ENCODE measurements around the gene CLIC6. TPM values are rescaled to one million over a fixed set of nuclear protein-coding genes. Genes with fewer than 3 reads are reported as not detected.
A peak's percentile ranks its signal among the peaks of the same experiment; 100 is the strongest.

The CLIC6 gene
- total and polyA plus RNA-seq, 5 donors from 2014 or later: not detected

DNA sequence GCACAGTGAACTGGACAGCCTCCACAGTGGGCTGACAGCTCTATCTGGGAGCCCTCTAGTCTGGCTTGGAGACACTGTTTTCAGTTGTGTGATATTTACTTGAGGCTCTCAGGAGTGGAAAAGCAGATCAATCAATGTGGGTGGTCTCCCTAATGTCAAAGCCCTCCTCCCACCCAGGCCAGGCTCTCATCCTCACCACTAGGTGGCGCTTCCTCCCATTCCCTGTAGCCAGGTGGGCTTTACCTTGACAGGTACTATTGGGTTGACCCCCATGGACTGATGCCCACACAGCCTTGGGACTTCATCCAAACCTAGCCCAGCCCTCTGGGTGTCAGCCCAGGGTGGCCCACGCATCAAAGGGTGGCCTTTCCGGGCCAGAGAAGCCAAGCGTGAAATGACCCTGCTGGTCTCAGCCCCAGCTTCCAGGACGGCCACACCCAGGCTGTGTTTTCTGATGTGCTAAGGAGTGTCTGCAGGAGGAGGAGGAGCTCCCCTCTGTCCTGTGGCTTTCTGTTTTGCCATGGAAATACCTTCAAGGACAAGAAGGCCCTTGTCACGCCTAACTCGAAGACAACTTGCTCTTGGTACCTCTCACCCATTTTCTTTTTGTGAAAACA is 54.0 kb downstream of the CLIC6 start:
- peak in 2 of 3 donors; percentile 11 to 16 for DNase-seq
- H3K36me3 ChIP-seq (ENCODE audit: control insufficient read depth, insufficient read depth, low read length): no peaks in the 10 kb centered on the region
- no peak overlapping the region for H3K4me3 ChIP-seq (ENCODE audit: low read depth, low read length)
- H3K27me3 ChIP-seq (ENCODE audit: control insufficient read depth, insufficient read depth, low read length): peaks cover 7% of the 10 kb centered on the region
- ATAC-seq (ENCODE audit: low read depth in 2 of 2): no peak
- Mint-ChIP-seq H3K4me3 (no peak overlapping the region), H3K9me3 (no peaks in the 10 kb centered on the region), H3K27ac (no peak overlapping the region), H3K27me3 (peaks cover 20% of the 10 kb centered on the region), H3K36me3 (peaks cover 3% of the 10 kb centered on the region), H3K4me1 (peaks cover 0 to 2% (median 0%) of the 10 kb centered on the region in 4 donors)
- no peaks in the 10 kb centered on the region for H3K9me3 ChIP-seq (ENCODE audit: control insufficient read depth in 2 of 2, low read length in 2 of 2)
- H3K27ac ChIP-seq (ENCODE audit: insufficient read depth, low read length, poor library complexity, severe bottlenecking): no peak overlapping the region
- no peaks in the 10 kb centered on the region for H3K4me1 ChIP-seq (ENCODE audit: control insufficient read depth, insufficient read depth, low read length, poor library complexity, severe bottlenecking)

GRCh38 chr21:34724131-34724856 is 55.5 kb downstream of the CLIC6 start:
- Histone ChIP-seq H3K4me1 (ENCODE audit: control insufficient read depth, insufficient read depth, low read length, poor library complexity, severe bottlenecking) (no peaks in the 10 kb centered on the region), H3K36me3 (ENCODE audit: control insufficient read depth, insufficient read depth, low read length) (no peaks in the 10 kb centered on the region), H3K27ac (ENCODE audit: insufficient read depth, low read length, poor library complexity, severe bottlenecking) (no peak overlapping the region), H3K4me3 (ENCODE audit: low read depth, low read length) (no peak overlapping the region), H3K27me3 (ENCODE audit: control insufficient read depth, insufficient read depth, low read length) (peaks cover 7% of the 10 kb centered on the region), H3K9me3 (ENCODE audit: control insufficient read depth in 2 of 2, low read length in 2 of 2) (no peaks in the 10 kb centered on the region)
- DNase-seq: no peak
- peaks cover 0 to 2% (median 0%) of the 10 kb centered on the region in 4 donors for H3K4me1 Mint-ChIP-seq
- H3K27me3 Mint-ChIP-seq: peaks cover 20% of the 10 kb centered on the region
- no peaks in the 10 kb centered on the region for H3K9me3 Mint-ChIP-seq
- H3K27ac Mint-ChIP-seq: no peak overlapping the region
- no peak overlapping the region for H3K4me3 Mint-ChIP-seq
- peaks cover 3% of the 10 kb centered on the region for H3K36me3 Mint-ChIP-seq
- no peak for ATAC-seq (ENCODE audit: low read depth in 2 of 2)

GRCh38 chr21:34724857-34725195 is 56.0 kb downstream of the CLIC6 start:
- Histone ChIP-seq H3K27me3 (ENCODE audit: control insufficient read depth, insufficient read depth, low read length) (peaks cover 7% of the 10 kb centered on the region), H3K9me3 (ENCODE audit: control insufficient read depth in 2 of 2, low read length in 2 of 2) (no peaks in the 10 kb centered on the region), H3K4me1 (ENCODE audit: control insufficient read depth, insufficient read depth, low read length, poor library complexity, severe bottlenecking) (no peaks in the 10 kb centered on the region), H3K4me3 (ENCODE audit: low read depth, low read length) (no peak overlapping the region), H3K27ac (ENCODE audit: insufficient read depth, low read length, poor library complexity, severe bottlenecking) (no peak overlapping the region), H3K36me3 (ENCODE audit: control insufficient read depth, insufficient read depth, low read length) (no peaks in the 10 kb centered on the region)
- H3K4me1 Mint-ChIP-seq: peaks cover 0 to 2% (median 0%) of the 10 kb centered on the region in 4 donors
- no peak overlapping the region for H3K4me3 Mint-ChIP-seq
- peaks cover 20% of the 10 kb centered on the region for H3K27me3 Mint-ChIP-seq
- H3K36me3 Mint-ChIP-seq: peaks cover 3% of the 10 kb centered on the region
- H3K27ac Mint-ChIP-seq: no peak overlapping the region
- ATAC-seq (ENCODE audit: low read depth in 2 of 2) (no peak), DNase-seq (no peak)
- no peaks in the 10 kb centered on the region for H3K9me3 Mint-ChIP-seq

- Histone ChIP-seq H3K4me3 (ENCODE audit: low read depth, low read length) (no peak overlapping the region), H3K27me3 (ENCODE audit: control insufficient read depth, insufficient read depth, low read length) (peaks cover 7% of the 10 kb centered on the region), H3K9me3 (ENCODE audit: control insufficient read depth in 2 of 2, low read length in 2 of 2) (no peaks in the 10 kb centered on the region), H3K27ac (ENCODE audit: insufficient read depth, low read length, poor library complexity, severe bottlenecking) (no peak overlapping the region), H3K36me3 (ENCODE audit: control insufficient read depth, insufficient read depth, low read length) (no peaks in the 10 kb centered on the region), H3K4me1 (ENCODE audit: control insufficient read depth, insufficient read depth, low read length, poor library complexity, severe bottlenecking) (no peaks in the 10 kb centered on the region)
- ATAC-seq (ENCODE audit: low read depth in 2 of 2) (no peak), DNase-seq (peak in 1 of 3 donors; percentile 32)
- H3K9me3 Mint-ChIP-seq: no peaks in the 10 kb centered on the region
- H3K4me3 Mint-ChIP-seq: no peak overlapping the region
- H3K27me3 Mint-ChIP-seq: peaks cover 20% of the 10 kb centered on the region
- H3K4me1 Mint-ChIP-seq: peaks cover 0 to 2% (median 0%) of the 10 kb centered on the region in 4 donors
- H3K27ac Mint-ChIP-seq: no peak overlapping the region
- H3K36me3 Mint-ChIP-seq: peaks cover 3% of the 10 kb centered on the region
Measured at GRCh38 chr21:34726627-34727337, 58.0 kb downstream of the CLIC6 start.

DNA sequence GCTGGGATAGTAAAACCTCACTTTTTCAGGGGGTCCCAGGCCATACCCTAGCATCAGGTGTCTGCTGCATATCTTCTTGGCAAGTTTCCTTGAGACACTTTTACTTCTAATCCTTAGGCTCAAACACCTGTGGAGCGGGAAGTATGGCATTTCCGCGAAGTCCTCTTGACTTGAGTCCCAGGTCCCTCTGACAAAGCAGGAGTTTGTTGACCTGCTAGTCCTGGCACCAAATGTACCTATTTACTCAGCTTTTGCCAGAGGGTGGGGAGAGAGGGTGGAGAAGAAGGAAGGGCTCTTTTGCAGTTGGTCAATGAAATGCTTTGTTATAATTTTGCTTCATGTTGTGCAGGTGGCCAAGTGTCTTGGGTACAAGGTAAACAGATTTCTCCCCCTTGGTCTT is 59.7 kb downstream of the CLIC6 start:
- ATAC-seq (ENCODE audit: low read depth in 2 of 2): no peak

GRCh38 chr21:34730194-34730593 is 61.4 kb downstream of the CLIC6 start:
- Mint-ChIP-seq H3K27ac (no peak overlapping the region), H3K4me1 (peaks cover 0 to 4% (median 0%) of the 10 kb centered on the region in 4 donors), H3K27me3 (peaks cover 3% of the 10 kb centered on the region), H3K4me3 (no peak overlapping the region), H3K36me3 (peaks cover 2% of the 10 kb centered on the region), H3K9me3 (no peaks in the 10 kb centered on the region)
- DNase-seq: no peak
- Histone ChIP-seq H3K4me3 (ENCODE audit: low read depth, low read length) (no peak overlapping the region), H3K27me3 (ENCODE audit: control insufficient read depth, insufficient read depth, low read length) (peaks cover 4% of the 10 kb centered on the region), H3K4me1 (ENCODE audit: control insufficient read depth, insufficient read depth, low read length, poor library complexity, severe bottlenecking) (no peaks in the 10 kb centered on the region), H3K36me3 (ENCODE audit: control insufficient read depth, insufficient read depth, low read length) (no peaks in the 10 kb centered on the region), H3K9me3 (ENCODE audit: control insufficient read depth in 2 of 2, low read length in 2 of 2) (no peaks in the 10 kb centered on the region), H3K27ac (ENCODE audit: insufficient read depth, low read length, poor library complexity, severe bottlenecking) (no peak overlapping the region)
- ATAC-seq (ENCODE audit: low read depth in 2 of 2): no peak

More for the DNA sequence above, 59.7 kb downstream of the CLIC6 start:
- Mint-ChIP-seq H3K4me1 (peaks cover 0 to 4% (median 0%) of the 10 kb centered on the region in 4 donors), H3K9me3 (no peaks in the 10 kb centered on the region), H3K27me3 (peaks cover 12% of the 10 kb centered on the region), H3K4me3 (no peak overlapping the region), H3K27ac (no peak overlapping the region), H3K36me3 (peaks cover 3% of the 10 kb centered on the region)
- H3K27me3 ChIP-seq (ENCODE audit: control insufficient read depth, insufficient read depth, low read length): peaks cover 7% of the 10 kb centered on the region
- no peak for DNase-seq
- no peaks in the 10 kb centered on the region for H3K9me3 ChIP-seq (ENCODE audit: control insufficient read depth in 2 of 2, low read length in 2 of 2)
- H3K36me3 ChIP-seq (ENCODE audit: control insufficient read depth, insufficient read depth, low read length): no peaks in the 10 kb centered on the region
- H3K4me3 ChIP-seq (ENCODE audit: low read depth, low read length): no peak overlapping the region
- H3K27ac ChIP-seq (ENCODE audit: insufficient read depth, low read length, poor library complexity, severe bottlenecking): no peak overlapping the region
- no peaks in the 10 kb centered on the region for H3K4me1 ChIP-seq (ENCODE audit: control insufficient read depth, insufficient read depth, low read length, poor library complexity, severe bottlenecking)

- Histone ChIP-seq H3K4me1 (ENCODE audit: control insufficient read depth, insufficient read depth, low read length, poor library complexity, severe bottlenecking) (no peaks in the 10 kb centered on the region), H3K27ac (ENCODE audit: insufficient read depth, low read length, poor library complexity, severe bottlenecking) (no peak overlapping the region), H3K4me3 (ENCODE audit: low read depth, low read length) (no peak overlapping the region), H3K27me3 (ENCODE audit: control insufficient read depth, insufficient read depth, low read length) (peaks cover 4% of the 10 kb centered on the region), H3K36me3 (ENCODE audit: control insufficient read depth, insufficient read depth, low read length) (no peaks in the 10 kb centered on the region), H3K9me3 (ENCODE audit: control insufficient read depth in 2 of 2, low read length in 2 of 2) (no peaks in the 10 kb centered on the region)
- Mint-ChIP-seq H3K9me3 (no peaks in the 10 kb centered on the region), H3K27me3 (no peaks in the 10 kb centered on the region), H3K27ac (no peak overlapping the region), H3K36me3 (no peaks in the 10 kb centered on the region), H3K4me1 (peaks cover 0 to 3% (median 0%) of the 10 kb centered on the region in 4 donors), H3K4me3 (no peak overlapping the region)
- ATAC-seq (ENCODE audit: low read depth in 2 of 2) (no peak), DNase-seq (no peak)
Measured at GRCh38 chr21:34730756-34731445, 62.1 kb downstream of the CLIC6 start.

Data from CD4-positive, CD25-positive, alpha-beta regulatory T cell (primary cell).